HG03439 (cell line): Measurements from ENCODE around the gene MGRN1.

Source experiments
- ATAC-seq: cut with Tn5 transposase; IDR thresholded peaks from one replicate; pipeline ENCODE4 v1.9.1; 2021; ENCODE audit warnings: mild to moderate bottlenecking, moderate library complexity; ENCODE audit not compliant: unreplicated experiment

Gene MGRN1

DNA sequence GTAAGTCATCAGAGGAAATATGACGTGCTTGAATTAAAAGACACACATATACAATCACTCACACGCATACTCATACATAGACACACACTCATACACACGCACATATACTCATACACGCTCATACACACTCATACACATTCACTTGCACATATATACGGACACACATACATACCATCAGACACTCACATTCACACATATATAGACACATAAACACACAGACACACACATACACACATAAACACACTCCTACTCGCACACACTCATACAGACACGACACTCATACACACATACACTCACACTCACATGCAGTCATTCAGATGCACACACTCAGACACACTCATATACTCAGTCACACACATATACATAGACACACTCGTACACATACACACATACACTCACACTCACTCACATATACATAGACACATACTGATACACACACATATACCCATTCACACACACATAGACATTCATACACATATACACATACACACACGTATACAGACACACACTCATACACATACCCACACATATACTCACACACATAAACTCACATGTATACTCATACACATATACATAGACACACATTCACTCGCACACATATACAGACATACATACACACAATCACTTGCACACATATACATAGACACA is 43.8 kb downstream of the MGRN1 start:
- no peak for ATAC-seq

DNA sequence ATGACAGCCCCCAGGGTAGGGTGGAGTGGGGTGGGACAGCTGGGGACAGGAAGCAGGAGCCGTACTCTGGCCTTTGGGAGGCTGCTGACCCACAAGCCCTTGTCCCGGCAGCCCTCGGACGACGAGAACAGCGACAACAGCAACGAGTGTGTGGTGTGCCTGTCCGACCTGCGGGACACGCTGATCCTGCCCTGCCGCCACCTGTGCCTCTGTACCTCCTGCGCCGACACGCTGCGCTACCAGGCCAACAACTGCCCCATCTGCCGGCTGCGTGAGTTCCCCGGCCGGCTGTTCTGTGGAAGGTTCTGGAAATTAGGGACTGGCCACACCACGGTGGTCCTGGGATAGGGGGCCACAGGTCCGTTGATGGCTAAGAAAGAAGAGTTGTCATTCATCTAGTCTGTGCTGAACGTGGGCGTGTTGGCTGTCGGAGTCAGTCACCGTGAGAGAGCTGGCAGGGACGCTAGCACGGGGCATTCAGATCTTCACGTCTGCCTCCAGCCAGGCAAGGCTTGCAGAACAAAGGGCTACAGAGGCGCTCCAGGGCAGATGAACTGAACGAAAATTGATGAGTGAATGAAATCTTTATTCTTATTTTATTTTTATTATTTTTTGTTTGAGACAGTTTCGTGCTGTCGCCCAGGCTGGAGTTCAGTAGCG is 48.9 kb downstream of the MGRN1 start:
- ATAC-seq: no peak

DNA sequence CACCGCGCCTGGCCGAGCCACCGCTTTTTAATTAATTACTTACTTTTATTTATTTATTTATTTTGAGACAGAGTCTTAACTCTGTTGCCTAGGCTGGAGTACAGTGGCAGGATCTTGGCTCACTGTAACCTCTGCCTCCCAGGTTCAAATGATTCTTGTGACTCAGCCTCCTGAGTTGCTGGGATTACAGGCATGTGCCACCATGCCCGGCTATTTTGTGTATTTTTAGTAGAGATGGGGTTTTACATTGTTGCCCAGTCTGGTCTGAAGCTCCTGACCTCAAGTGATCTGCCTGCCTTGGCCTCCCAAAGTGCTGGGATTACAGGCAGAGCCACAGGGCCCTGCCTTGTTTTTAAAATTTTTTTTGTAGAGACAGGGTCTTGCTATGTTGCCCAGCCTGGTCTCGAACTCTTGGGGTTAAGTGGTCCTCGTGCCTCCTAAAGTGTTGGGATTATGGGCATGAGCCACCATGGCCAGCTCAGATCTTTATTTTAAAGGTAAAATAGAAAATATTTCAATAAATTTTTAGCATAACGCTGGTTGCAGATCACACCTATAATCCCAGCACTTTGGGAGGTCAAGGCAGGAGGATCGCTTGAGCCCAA is 50.4 kb downstream of the MGRN1 start:
- ATAC-seq: no peak

DNA sequence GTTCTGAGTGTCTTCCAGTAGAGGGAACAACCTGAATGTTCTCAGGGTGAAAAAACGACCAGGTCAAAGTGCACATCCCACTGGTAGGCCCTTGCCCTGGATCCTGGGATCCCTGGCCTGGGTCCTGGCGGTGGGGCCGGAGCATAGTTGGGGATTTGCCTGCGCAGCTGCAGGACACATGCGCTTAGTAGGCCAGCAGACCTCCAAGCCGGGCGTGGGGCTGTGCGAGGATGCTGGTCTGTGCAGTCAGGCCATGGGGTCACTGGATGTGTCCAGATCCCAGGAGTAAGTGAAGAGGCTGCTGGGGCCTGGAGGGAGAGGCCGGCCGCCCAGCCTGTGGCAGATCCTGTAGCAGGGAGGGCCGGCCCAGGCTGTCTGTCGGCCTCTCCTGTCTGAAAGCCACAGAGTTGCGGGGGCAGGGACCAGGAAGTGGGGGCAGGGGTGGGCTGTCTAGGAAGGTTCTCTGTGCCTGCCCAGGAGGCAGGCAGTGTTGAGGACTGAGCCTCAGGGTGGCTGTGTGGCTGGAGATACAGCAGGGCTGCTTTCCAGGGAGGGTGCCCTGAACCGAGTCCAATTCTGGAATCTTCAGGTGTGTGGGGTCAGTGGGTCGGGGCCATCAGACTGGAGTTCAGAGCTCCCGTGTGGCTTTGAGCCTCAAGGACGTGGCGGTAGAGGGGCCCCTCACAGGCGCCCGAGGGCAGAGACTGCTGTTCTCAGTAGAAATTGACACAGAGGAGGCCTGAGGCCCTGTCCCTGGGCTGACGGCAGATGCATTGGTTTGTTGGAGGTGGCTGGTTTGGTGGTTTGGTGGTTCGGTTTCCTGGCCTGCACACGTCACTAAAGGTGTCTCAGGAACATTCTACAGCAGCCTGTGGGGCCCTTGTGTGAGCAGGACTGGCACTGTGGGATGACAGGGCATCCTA is 51.5 kb downstream of the MGRN1 start:
- ATAC-seq: no peak

DNA sequence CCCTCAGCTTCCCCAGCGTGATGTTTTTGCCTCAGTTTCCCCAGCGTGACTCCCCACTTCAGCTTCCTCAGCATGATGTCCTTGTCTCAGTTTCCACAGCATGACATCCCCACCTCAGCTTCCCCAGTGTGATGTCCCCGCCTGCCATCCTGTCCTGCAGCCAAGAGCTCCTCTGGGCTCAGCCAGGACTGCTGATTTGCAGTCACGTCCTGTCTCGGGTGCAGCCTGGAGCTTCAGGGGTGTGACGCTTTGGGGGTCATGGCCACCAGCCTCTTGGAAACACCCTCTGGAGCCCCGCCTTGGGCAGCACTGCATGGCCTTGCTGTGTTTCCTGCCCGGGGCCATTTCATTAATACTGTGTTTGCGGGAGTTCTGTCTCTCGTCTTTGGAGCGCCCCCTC is 52.2 kb downstream of the MGRN1 start:
- ATAC-seq: no peak

DNA sequence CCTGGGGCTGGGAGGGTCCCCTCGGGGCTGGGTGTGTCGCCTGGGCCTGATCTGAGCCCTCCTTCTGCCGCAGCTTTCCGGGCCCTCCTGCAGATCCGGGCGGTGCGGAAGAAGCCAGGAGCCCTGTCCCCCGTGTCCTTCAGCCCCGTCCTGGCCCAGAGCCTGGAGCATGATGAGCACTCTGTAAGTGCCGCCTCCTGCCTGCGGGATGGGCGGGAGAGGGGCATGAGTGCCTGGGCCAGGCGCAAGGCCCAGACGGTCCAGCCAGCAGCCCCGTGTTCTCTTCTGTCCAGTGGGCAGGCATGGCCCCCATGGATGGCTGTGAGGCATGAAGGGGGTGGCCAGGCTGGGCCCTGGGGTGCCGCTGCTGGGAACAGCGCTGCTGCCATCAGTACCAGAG is 52.8 kb downstream of the MGRN1 start:
- ATAC-seq: no peak

DNA sequence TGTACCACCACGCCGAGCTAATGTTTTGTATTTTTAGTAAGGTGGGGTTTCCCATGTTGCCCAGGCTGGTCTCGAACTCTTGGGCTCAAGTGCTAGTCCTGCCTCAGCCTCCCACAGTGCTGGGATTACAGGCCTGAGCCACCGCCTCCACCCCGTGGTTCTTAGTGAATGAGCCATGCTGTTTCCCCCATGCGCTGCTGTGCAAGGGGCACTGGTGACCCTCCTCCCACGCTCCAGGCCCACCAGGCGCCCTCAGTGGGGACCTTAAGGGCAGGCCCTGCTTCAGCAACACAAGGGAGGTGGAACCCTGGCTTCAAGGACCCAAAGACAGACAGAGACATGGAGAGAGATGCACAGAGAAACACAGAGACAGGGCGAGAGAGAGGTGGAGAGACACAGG is 53.4 kb downstream of the MGRN1 start:
- ATAC-seq: no peak

DNA sequence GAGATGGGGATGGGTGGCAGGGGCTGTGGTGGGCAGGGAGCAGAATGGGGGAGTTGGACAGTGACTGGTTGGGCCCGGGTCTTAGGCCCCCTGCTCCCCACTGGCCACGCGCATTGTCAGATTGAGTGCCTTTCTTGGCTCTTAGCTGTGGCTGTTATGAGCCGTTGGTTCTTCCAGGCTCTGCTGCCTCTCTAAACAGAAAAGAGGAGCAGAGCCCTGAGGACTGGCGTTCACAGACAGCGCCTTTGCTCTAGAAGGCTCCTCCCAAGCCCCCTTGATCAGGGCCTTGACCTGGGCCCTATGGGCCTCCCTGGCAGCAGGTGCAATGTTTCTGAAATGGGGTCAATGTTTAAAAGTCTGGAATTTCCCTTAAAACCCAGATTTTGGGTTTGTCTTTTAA is 54.0 kb downstream of the MGRN1 start:
- no peak for ATAC-seq

DNA sequence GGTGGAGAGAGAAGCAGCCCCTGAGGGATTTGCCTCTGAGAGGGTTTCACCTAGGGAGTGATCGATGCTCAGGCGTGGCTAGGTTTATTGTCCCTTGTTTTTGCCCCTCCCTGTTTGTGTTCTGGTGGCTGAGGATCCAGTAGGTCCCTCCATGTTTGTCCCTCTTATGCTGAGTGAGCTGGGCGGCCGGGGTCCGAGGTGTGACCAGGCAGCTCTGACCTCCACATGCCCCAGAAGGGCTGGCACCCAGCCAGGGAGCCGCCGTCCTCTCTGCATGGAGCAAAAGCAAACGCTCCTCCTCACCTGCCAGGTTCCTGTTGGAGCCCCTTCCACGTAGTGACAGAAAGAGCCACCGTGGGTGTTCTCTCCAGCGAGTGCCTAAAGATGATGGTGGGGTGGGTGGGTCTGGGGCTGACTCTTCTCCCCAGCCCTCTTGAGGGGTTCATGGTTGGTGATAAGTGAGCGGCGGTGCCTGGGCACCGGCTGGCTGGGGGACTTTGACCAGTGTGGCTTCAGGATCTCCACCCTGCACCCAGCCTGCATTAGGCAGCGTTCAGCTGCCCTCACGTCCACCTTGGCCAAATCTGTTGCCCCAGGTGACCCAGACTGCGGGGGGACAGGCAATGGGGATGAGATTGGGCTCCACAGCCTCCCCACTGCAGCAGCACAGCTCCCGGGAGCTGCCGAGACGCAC is 54.7 kb downstream of the MGRN1 start:
- ATAC-seq: no peak

DNA sequence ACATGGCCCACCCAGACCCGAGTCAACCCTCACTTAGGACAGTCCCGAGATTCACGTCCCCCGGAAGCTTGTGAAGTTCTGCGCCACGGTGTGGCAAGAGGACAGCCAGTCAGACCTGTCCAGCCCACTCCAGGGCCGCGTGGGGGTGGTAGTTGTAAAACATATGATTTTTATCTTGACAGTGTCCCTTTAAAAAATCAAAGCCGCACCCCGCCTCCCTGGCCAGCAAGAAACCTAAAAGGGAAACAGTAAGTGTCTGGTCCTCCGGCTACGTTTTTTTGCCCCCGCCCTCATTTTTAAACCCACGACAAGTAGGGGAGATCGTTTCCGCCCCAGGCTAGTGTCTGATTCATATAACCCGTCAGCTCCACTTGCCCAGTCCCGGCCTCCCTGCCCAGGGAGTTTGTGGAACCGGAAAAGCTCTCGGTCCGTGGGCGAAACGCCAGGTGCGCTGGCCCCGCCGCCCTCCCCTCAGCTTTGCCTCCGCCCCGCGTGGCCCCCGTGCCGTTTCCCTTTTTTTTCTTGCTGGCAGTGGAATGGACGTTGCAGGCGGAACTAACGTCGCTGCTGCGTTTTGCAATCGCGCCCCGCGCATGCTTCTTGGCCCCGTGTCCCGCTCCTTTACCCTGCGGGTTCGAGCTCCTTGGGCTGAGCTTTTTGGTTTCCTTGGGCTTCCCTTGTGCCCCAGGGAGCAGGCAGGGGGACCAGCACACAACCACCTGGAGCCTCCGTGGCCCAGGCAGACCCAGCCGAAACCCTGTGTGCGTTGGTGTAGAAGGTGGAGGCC is 55.4 kb downstream of the MGRN1 start:
- no peak for ATAC-seq

DNA sequence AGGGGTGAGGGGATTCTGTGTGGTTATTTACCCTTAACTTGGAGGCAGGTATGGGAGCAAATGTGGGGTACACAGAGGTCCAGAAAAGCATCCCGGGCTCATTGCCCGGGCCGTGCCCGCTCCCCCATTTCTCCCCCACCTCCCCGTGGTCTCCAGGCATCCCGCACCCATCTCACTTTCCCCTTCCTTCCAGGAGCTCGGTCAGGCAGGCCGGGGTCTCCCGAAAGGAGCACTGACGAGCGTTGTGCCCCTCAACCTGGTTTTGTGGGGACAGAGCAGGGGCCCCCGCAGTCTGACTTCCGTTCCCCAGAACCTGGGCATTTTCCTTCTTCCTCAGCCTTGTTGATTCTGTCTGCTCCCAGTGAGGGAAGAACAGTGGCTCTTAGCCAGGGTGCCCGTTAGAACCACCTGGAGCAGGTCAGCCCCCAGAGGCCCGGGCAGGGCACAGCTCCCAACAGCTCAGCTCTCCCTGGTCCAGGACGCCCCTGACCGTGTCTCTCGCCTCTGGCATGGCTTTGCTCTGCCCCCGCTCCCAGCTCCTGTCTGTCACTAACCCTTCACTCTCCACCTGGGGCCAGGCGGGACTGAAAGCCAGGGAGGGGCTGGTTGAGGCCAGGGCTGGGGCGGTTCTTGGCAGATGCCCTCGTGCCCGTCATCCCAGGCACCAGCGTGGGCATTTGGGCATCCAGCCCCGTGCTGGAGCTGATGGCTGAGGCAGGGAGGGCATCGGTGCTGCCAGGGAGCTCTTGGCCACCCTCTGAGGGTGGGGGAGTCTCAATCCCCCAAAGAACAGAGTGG is 56.2 kb downstream of the MGRN1 start:
- no peak for ATAC-seq

DNA sequence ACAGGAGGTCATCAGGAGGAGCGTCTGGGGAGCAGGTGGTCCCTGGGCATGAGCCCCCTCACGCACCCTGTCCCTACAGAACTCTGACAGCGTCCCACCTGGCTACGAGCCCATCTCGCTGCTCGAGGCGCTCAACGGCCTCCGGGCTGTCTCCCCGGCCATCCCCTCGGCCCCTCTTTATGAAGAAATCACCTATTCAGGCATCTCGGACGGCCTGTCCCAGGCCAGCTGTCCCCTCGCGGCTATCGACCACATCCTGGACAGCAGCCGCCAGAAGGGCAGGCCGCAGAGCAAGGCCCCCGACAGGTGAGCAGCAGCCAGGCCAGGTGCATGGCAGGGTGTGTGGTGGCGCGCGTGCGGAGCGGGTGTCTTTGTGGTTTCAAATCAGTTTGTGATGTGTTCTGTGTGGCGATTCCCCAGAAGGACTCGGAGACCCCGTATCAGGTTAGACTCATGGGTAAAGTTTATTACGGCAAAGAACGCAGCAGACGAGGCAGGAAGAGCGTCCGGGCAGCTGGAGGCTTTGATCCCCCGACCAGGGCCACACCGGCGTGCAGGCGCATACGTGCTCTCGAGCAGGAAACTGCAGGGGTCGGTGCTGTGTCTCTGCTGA is 57.0 kb downstream of the MGRN1 start:
- no peak for ATAC-seq

DNA sequence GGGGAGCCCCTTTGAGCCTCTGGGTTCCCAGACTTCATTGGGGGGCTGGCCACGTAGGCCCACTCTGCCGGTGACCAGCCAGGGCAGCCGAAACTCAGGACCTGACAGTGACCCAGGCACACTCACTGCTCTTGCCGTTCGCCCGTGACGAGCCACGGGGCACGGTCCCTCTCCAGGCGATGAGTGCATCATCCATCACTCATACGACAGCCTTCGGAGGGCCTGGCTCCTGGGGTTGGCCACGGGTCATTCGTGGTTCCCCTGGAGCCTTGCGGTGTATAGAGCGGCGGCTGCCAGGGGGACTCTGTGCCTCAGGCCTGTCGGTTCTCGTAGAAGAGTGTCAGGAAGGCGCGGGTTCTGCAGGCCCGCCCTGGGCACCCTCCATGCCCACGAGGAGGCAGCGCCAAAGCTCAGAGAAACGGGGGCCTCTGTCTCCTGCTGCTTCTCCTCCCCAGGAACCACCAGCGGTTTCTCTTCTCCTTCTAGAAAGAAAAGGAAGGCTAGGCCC is 57.5 kb downstream of the MGRN1 start:
- no peak for ATAC-seq

DNA sequence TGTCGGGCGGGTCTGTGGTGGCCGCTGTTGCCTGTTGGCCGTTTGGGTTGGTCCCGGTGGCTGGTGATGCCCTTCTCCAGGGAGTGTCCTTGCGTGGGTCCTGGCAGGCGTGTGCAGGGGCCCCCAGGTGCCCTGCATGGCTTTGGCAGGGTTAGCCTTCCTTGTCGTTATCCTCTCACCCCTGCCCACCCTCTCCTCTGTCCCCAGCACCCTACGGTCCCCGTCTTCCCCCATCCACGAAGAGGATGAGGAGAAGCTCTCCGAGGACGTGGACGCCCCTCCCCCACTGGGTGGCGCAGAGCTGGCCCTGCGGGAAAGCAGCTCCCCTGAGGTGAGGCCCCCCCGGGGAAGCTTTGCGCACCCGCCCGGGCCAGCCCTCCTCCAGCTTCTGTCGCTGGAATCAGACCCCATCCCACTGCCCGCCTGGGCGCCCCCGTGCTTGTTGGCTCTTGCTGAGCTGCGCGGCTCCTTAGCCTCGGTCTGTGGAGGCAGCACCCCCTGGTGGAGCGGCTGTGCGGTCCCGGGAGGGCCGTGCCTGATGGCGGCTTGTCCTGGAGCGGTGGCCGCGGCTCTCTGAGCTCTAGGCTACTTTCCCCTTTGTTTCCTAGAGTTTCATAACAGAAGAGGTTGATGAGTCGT is 58.1 kb downstream of the MGRN1 start:
- no peak for ATAC-seq

DNA sequence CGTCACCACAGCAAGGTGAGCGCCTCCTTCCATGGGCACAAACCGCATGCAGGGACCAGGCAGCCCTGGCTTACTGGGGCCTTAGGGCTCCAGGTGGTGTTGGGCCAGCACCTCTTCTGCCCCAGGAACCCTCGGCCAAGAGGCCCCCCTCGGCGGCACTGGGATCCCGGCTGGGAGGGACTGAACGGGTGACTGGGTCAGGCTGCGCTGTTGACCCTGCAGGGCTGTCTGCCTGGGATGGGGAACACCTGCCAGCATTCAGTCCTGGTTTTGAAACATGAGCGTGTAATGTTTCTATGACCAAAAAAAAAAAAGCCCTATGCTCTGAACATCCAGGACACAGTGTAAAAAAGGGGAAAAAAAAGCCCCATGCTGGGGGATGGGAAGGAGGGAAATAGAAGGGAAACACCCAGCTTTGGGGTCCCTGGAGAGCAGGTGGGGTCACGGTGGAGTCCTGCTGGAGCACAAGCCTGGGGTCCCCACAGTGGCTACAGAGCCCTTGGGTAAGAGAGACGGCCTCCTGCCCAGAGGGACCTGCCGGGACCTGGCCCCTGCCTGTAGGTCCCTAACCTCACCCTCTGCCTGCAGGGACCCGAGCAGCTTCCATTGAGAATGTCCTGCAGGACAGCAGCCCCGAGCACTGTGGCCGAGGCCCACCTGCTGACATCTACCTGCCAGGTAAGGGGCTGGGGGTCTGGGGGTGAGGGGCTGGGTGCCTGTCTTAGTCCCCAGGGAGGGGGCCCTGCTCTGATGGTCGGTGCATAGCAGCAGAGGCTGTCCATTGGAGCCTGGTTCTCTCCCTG is 58.8 kb downstream of the MGRN1 start:
- ATAC-seq: no peak

DNA sequence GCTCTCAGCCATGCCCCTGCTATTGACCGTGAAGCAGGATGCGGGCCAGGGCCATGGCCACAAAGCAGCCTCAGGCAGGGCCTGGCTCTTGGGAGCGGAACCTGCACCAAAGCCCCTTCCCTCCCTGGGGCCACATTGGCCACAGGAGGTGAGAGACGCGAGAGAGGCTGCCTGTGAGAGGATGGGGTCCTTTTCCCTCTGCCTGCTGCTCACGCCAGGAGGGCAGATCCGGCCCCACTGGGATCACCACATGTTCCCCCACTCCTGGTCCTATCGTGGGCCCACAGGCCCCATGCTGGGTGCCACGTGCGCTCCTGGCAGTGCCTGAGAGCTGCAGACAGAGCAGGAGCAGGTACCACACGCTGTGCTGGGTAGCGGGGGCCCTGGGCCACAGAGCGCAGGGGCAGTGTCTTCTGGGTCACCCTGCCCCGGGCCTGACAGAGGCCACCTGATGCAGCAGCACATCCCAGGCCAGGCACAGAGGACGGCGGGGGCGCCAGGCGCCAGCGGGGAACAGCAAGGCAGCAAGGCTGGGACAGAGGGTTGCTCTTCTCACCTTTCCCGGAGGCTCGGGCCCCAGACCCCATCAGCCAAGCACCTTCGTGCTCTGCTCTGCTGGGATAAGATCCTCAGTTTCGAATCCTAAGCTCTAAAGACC is 59.6 kb downstream of the MGRN1 start:
- ATAC-seq: no peak

DNA sequence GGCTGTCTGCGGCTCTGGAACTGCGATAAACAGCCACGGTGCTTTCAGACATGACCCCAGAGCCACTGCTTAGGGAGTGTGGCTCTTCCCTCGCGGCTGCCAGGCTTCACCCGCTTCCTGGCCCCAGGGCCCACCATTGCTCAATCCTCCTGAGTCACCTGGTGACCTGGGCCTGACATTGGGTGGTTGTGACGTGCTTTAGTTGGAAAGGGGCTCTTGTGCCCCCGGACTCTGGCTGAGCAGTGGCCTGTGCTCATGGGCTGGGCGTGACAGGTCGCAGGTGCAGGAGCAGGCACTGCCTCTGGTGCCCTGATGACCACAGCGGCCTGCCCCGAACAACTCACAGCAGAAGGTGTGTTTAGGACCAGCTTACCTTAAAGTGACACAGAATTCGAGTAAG is 60.1 kb downstream of the MGRN1 start:
- ATAC-seq: no peak
